GM12865 (cell line): ENCODE data around the gene MS4A7.
"Not testable (repeated sequence)": the region's sequence is repeated elsewhere in the genome, so short reads cannot be mapped to it uniquely, and the experiment has no call there.

Experiments used
- DNase-seq: peaks from one replicate; pipeline ENCODE4 v3.0.0; 2010; ENCODE audit warnings: low read depth
- H3K4me3 ChIP-seq: 2 replicates; pipeline ENCODE4 v1.5.1; 2011; ENCODE audit warnings: mild to moderate bottlenecking, low read depth, low read length, control low read depth
- TF ChIP-seq, protein P1 (sequence below): IDR thresholded peaks from 2 replicates; pipeline ENCODE4 v1.5.1; 2011; ENCODE audit warnings: low read length, control low read depth, low read depth, inconsistent platforms; ENCODE audit not compliant: insufficient read depth; ENCODE audit errors: missing control alignments

Gene MS4A7

DNA sequence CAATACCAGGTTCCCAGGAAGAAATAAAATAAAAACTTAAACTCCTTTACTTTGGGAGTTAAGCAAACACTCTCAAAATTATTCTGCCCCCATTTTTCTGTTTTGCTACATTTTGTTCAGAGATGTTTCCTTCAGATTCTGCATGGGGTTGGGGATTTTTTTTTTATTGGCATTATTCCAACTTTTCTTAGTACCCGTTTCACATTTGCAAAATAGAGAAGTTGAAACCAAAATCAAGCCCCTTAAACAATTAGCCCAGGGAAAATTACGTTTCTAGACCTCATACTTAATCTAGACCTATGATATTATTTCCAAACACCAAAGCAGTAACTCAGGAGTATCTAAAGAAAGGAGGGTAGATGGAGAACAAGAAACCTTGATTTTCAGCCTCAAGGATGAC, 20.6 kb upstream of the MS4A7 start:
- no peak overlapping the region for H3K4me3 ChIP-seq
- TF ChIP-seq, protein P1, sequence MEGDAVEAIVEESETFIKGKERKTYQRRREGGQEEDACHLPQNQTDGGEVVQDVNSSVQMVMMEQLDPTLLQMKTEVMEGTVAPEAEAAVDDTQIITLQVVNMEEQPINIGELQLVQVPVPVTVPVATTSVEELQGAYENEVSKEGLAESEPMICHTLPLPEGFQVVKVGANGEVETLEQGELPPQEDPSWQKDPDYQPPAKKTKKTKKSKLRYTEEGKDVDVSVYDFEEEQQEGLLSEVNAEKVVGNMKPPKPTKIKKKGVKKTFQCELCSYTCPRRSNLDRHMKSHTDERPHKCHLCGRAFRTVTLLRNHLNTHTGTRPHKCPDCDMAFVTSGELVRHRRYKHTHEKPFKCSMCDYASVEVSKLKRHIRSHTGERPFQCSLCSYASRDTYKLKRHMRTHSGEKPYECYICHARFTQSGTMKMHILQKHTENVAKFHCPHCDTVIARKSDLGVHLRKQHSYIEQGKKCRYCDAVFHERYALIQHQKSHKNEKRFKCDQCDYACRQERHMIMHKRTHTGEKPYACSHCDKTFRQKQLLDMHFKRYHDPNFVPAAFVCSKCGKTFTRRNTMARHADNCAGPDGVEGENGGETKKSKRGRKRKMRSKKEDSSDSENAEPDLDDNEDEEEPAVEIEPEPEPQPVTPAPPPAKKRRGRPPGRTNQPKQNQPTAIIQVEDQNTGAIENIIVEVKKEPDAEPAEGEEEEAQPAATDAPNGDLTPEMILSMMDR = no peak

DNA sequence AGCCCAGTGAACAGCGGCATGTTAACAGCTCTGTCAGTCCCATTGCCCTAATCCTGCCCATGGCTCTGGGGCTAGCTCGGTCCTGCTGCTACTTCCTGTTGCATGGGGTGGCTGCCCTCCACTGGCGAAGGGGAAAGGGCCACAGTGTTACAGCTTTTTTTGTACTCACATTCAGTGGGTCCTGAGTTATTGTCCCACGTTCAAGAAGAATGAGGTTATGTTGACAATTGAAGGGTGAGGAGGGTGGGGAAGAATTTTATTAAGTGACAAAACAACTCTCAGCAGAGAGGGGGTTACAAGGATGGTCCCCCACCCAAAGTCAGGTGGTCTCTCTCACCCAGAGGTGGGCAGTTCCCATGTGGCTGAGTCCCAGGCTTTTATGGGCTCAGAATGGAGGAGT, 17.7 kb upstream of the MS4A7 start:
- H3K4me3 ChIP-seq = no peak overlapping the region
- TF ChIP-seq, protein P1 = no peak
- no peak for DNase-seq

More for the DNA sequence above, 20.6 kb upstream of the MS4A7 start:
- DNase-seq = no peak

DNA sequence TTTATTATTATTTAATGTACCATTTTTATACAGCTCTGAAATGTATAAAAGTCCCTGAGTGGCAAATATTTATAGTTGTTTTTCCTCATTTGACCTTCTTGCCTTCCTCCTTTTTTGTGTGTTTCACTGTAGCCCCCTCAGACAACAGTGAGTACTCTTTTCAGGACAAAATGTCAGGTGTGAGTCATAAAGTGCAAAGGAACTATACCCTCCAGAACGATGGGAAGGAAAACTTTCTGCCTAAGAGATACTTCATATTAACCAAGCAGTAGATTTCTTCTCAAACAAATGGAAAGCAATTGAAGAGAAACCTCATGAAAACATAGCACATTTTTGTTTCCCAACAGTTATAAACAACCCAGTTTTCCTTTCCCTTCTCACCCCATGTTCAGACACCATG, 16.1 kb upstream of the MS4A7 start:
- DNase-seq = no peak
- TF ChIP-seq, protein P1 = no peak
- no peak overlapping the region for H3K4me3 ChIP-seq

DNA sequence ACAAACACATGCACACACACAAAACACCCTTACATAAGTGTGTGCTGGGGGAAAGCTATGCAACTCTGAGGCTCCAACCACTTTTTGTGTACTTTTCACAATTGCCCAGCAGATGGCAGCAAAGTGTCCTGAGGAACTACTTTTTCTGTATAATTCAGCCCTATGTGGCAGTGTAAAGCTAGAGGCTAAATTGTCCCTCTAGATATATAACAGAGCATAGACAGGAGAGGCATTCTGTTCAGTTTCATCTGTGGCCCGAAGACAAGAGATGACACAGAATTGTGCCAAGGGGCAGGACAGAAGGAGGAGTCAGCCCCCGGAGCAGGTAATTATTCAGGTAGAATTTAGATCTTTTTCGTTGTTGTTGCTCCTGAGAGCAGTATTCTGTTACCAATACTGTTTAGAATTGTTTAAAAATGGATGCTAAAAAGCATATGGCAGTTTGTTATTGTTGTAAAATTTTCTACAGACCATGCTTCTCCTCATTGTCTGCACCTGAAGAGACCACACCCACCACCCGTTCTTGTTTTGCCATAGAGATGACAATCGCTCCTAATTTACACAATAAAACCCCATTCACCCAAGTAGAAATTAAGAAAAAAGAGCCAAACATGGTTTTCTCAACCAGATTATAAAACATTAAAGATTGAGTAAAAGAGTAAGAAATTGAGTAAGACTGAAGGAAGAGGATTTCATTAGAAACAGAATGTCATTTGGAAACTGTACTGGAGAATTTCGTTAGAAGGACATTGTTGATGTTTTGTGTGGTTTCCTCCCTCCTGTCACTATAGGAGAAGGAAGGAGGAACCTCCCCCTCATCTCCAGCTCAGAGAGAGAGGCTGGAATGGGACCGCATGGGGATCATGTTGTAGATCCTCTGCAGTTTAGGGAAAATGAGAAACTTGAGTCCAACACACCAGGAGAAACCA, 14.5 kb upstream of the MS4A7 start:
- DNase-seq = peak; percentile 86
- TF ChIP-seq, protein P1 = peak; percentile 62
- peak overlapping the region; percentile 44 for H3K4me3 ChIP-seq

DNA sequence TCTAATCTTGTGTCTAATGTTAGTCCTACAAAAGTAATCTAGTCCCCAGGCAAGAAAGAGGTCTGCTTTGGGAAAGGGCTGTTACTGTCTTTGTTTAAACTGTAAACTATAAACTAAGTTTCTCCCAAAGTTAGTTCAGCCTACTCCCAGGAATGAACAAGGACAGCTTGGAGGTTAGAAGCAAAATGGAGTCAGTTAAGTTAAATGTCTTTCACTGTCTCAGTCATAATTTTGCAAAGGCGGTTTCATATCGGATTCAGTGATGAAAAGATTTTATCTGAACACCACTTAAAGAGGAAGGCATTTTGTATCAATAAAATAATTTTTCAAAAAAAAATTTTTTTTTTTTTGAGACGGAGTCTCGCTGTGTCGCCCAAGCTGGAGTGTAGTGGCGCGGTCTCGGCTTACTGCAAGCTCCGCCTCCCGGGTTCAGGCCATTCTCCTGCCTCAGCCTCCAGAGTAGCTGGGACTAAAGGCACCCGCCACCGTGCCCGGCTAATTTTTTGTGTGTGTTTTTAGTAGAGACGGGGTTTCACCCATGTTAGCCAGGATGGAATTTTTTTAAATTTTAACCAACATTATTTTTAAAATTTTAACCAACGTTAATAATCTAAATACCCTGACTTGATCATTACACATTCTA, 11.9 kb upstream of the MS4A7 start:
- DNase-seq, H3K4me3 ChIP-seq: not testable (repeated sequence)

DNA sequence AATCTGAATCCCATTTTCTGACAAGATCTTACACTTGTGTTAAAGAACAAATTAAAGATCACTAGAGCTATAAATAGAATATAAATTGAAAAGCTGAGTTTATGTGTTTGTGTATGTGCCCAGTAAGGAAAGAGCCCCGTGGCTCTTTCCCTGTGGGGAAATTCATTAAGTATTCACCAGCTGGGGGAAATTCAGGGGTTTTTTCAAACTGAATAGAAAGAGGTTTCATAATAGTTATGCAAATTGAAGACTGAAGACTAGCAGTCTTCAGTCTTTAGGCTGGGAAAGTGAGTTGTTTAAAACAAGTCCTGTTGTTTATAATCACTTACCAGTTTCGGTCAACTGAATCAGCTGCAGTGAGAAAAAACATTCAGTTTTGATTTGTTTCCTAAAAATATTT, 11.3 kb upstream of the MS4A7 start:
- TF ChIP-seq, protein P1 = no peak
- H3K4me3 ChIP-seq = peak overlapping the region; percentile 32; the same call in 1 of the 2 replicates
- DNase-seq = peak; percentile 88

DNA sequence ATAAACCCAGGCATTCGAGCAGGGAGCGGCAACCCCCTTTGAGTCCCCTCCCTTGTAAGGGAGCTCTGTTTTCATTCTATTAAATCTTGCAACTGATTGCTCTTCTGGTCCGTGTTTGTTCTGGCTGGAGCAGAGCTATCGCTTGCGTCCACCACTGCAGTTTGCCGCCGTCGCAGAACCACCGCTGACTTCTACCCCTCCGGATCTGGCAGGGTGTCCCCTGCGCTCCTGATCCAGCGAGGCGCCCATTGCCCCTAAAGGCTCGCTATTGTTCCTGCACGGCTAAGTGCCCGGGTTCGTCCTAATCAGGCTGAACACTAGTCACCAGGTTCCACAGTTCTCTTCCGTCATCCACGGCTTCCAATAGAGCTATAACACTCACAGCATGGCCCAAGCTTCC, 10.4 kb upstream of the MS4A7 start:
- H3K4me3 ChIP-seq = no peak overlapping the region
- no peak for DNase-seq
- TF ChIP-seq, protein P1 = no peak
